K562 (cell line): ENCODE results near the gene KMT2E. TPM values are rescaled to one million over a fixed set of nuclear protein-coding genes. Genes with fewer than 3 reads are reported as not detected.
A peak's percentile ranks its signal among the peaks of the same experiment; 100 is the strongest.

Experiments used
- ATF4 ChIP-seq: fragments of 450-650 bp; formaldehyde crosslinking; IDR thresholded peaks from 2 replicates; pipeline ENCODE4 v1.4.0; 2022; ENCODE audit warnings: mild to moderate bottlenecking, moderate library complexity
- BCOR ChIP-seq: fragments of 450-650 bp; IDR thresholded peaks from 2 replicates; pipeline ENCODE4 v1.6.1; 2016
- CREM ChIP-seq: IDR thresholded peaks from 2 replicates; pipeline ENCODE4 v1.6.1; 2014; ENCODE audit warnings: antibody characterized with exemption, low read depth
- DPF2 ChIP-seq: fragments of 450-650 bp; IDR thresholded peaks from 2 replicates; pipeline ENCODE4 v1.6.1; 2016
- FOXK2 ChIP-seq, 2 experiments: fragments of 450-650 bp; IDR thresholded peaks in 1 of 2; conservative IDR thresholded peaks in 1 of 2; 2 replicates each; pipeline ENCODE4 v1.6.1; 2016; ENCODE audit warnings: low read depth in 2 of 2, mild to moderate bottlenecking in 1 of 2
- NEUROD1 ChIP-seq: fragments of 150-350 bp; IDR thresholded peaks from 2 replicates; pipeline ENCODE4 v1.6.1; 2014; ENCODE audit warnings: borderline replicate concordance, low read length, low read depth; ENCODE audit not compliant: partially characterized antibody
- NFIX ChIP-seq: fragments of 250-450 bp; sonication (Bioruptor Pico); IDR thresholded peaks from 2 replicates; pipeline ENCODE4 v1.4.0; 2020; ENCODE audit warnings: low read depth, mild to moderate bottlenecking, moderate library complexity
- NONO ChIP-seq, 2 experiments: fragments of 200-400 bp in 1 of 2; fragments of 450-650 bp in 1 of 2; formaldehyde crosslinking in 1 of 2; IDR thresholded peaks; 2 replicates each; pipeline ENCODE4 v1.6.1; 2017; ENCODE audit warnings: low read depth in 2 of 2, mild to moderate bottlenecking in 2 of 2, moderate library complexity in 2 of 2, low read length in 1 of 2
- POLR2H ChIP-seq: IDR thresholded peaks from 2 replicates; pipeline ENCODE4 v1.6.1; 2016; ENCODE audit warnings: missing genetic modification characterization, low read depth, mild to moderate bottlenecking, control low read depth, missing compliant biosample characterization, moderate library complexity
- PREB ChIP-seq: sonication (generic); formaldehyde crosslinking; IDR thresholded peaks from 2 replicates; pipeline ENCODE4 v1.8.1; 2023; ENCODE audit warnings: mild to moderate bottlenecking, missing genetic modification reagents
- PRMT5 ChIP-seq: sonication (generic); formaldehyde crosslinking; IDR thresholded peaks from 2 replicates; pipeline ENCODE4 v1.5.0; 2020; ENCODE audit warnings: missing genetic modification reagents
- RREB1 ChIP-seq: fragments of 250-450 bp; sonication (Bioruptor Pico); IDR thresholded peaks from 2 replicates; pipeline ENCODE4 v1.4.0; 2020
- SETDB1 ChIP-seq: IDR thresholded peaks from one replicate; pipeline ENCODE4 v1.6.1; 2012; ENCODE audit warnings: low read length, control low read depth, inconsistent platforms
- SRSF9 ChIP-seq: fragments of 200-400 bp; formaldehyde crosslinking; IDR thresholded peaks from 2 replicates; pipeline ENCODE4 v1.6.1; 2017; ENCODE audit warnings: low read depth, low read length, borderline replicate concordance
- TAF9B ChIP-seq: fragments of 450-650 bp; IDR thresholded peaks from 2 replicates; pipeline ENCODE4 v1.6.1; 2018; ENCODE audit warnings: mild to moderate bottlenecking; ENCODE audit not compliant: partially characterized antibody
- USF2 ChIP-seq: sonication (generic); formaldehyde crosslinking; IDR thresholded peaks from 2 replicates; pipeline ENCODE4 v1.5.0; 2020; ENCODE audit warnings: missing genetic modification reagents
- ZSCAN29 ChIP-seq: fragments of 450-650 bp; IDR thresholded peaks from 2 replicates; pipeline ENCODE4 v1.6.1; 2017
- polyA plus RNA-seq, 8 experiments: library from polyadenylated mRNA; depleted of rRNA in 4 of 8; stranded (reverse) in 5 of 8; unstranded in 3 of 8; fragments of >200 nt; fragmentation: Nextera tagmentation in 2 of 8; fragmentation: Illumina TruSeq in 1 of 8; extraction: Ambion mirVana in 2 of 8; extraction: Trizol in 1 of 8; gene quantifications; 2 replicates each; pipeline versions ENCODE4 v1.2.1 to v1.2.3, GENCODE V29; 2011 to 2014; ENCODE audit warnings: inconsistent platforms in 1 of 8, missing spikeins in 1 of 8
- total RNA-seq, 7 experiments: library from RNA; depleted of rRNA in 6 of 7; stranded (reverse); fragments of >200 nt in 6 of 7; fragmentation: Illumina TruSeq in 2 of 7; extraction: Trizol in 2 of 7; gene quantifications; 2 replicates each; pipeline versions ENCODE4 v1.2.1 to v1.2.3, GENCODE V29; 2011 to 2021; ENCODE audit warnings: low replicate concordance in 1 of 7
- TF ChIP-seq, protein P1 (sequence below): fragments of 450-650 bp; IDR thresholded peaks from 2 replicates; pipeline ENCODE4 v1.6.1; 2016; ENCODE audit warnings: borderline replicate concordance

KMT2E gene
- total and polyA plus RNA-seq, 9 of the 15 experiments (the other 6 are each of a cell fraction or from before 2014, with no cell fraction given): 8.9 to 55.3 (median 38.1) TPM

DNA sequence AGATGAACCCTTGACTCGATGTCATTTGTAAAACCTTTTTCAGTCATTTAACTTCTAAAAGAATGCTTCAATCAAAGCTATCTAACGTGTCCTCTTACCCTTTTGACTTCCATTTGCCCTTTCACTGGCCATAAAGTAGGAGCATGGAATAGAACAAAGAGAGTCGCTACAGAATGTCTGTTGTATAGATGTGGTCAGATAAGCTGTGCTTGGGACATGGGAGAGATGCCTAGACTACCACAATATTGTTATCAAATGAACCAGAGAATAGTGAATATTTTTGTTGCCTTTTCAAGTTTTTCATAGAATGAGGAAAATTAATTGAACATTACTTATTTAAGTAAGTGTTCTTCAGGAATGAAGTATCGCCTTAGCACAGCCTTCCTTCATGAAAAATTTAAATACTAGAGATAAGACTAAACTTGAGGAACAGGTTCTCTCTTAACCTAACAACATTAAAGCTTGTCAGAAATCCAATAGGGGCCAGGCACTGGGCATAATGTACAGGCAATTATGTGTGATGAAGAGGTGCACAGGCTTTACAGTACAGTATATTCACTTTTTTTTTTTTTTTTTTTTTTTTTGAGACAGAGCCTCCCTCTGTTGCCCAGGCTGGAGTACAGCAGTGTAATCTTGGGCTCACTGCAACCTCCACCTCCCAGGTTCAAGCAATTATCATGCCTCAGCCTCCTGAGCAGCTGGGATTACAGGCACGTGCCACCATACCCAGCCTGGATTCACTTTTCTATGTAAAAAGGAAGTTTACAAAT lies 7.5 kb upstream of the KMT2E start (continued):
- TF ChIP-seq ATF4 (CRISPR knock-in tag): no peak
- TF ChIP-seq POLR2H (tag): no peak
- 0 out of 2 replicates have a peak, but pooled peaks have one; percentile 36 for TF ChIP-seq DPF2
- TF ChIP-seq CREM: no peak
- TF ChIP-seq PRMT5 (CRISPR knock-in tag): no peak
- TF ChIP-seq NONO (IDR thresholded peaks at IDR 0.05; ENCODE audit: low read depth in 2 of 2, low read length in 1 of 2): no peak
- no peak for TF ChIP-seq NFIX (CRISPR knock-in tag)
- TF ChIP-seq BCOR: no peak
- TF ChIP-seq, protein P1, sequence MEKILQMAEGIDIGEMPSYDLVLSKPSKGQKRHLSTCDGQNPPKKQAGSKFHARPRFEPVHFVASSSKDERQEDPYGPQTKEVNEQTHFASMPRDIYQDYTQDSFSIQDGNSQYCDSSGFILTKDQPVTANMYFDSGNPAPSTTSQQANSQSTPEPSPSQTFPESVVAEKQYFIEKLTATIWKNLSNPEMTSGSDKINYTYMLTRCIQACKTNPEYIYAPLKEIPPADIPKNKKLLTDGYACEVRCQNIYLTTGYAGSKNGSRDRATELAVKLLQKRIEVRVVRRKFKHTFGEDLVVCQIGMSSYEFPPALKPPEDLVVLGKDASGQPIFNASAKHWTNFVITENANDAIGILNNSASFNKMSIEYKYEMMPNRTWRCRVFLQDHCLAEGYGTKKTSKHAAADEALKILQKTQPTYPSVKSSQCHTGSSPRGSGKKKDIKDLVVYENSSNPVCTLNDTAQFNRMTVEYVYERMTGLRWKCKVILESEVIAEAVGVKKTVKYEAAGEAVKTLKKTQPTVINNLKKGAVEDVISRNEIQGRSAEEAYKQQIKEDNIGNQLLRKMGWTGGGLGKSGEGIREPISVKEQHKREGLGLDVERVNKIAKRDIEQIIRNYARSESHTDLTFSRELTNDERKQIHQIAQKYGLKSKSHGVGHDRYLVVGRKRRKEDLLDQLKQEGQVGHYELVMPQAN: no peak
- no peak for TF ChIP-seq USF2 (CRISPR knock-in tag)
- TF ChIP-seq SRSF9: no peak
- TF ChIP-seq SETDB1: no peak
- TF ChIP-seq NEUROD1: no peak
- no peak for TF ChIP-seq PREB (CRISPR knock-in tag)
- TF ChIP-seq ZSCAN29: no peak
- TF ChIP-seq RREB1 (CRISPR knock-in tag): no peak
- no peak for TF ChIP-seq FOXK2 (conservative IDR thresholded peaks at IDR 0.05 in 1 of 2, IDR thresholded peaks at IDR 0.05 in 1 of 2; ENCODE audit: low read depth in 2 of 2)
- TF ChIP-seq TAF9B: no peak
